Measurements from ENCODE around the gene SPDYE4.

The SPDYE4 gene

GRCh38 chr17:8708025-8708461 is 50.3 kb downstream of the SPDYE4 start:
- no peak for DNase-seq

DNA sequence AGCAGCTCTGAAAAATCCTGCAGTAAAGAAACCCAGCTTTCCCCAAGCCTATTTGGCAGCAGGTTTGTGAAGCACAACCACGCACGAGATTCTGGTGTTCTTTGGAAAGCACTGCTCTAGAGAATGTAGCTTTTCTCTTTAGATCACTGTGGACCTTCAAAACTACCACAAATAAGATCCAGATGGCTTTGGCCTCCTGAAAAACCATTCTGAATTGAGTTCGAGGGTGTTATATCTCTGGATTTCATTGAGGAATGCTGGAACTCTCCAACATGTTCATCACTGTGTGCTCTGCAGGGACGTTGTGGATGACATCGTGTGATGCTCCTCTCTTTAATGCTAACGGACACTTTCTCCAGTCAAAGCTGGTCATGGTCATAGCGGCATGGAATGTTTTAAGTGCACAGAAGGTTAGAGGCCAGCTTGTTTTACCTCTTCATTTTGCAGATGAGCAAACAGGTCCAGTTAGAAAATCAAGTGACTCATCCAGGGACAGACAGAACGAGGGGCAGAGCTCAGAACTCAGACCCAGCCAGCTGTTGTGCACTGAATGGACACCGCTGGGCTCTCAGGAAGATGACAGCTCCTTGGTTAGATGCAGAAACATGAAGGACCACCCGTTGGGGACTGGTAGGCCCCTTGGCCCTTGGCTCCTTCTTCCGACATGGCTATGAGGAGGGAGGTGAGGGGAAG is 50.9 kb downstream of the SPDYE4 start:
- no peak for DNase-seq

DNA sequence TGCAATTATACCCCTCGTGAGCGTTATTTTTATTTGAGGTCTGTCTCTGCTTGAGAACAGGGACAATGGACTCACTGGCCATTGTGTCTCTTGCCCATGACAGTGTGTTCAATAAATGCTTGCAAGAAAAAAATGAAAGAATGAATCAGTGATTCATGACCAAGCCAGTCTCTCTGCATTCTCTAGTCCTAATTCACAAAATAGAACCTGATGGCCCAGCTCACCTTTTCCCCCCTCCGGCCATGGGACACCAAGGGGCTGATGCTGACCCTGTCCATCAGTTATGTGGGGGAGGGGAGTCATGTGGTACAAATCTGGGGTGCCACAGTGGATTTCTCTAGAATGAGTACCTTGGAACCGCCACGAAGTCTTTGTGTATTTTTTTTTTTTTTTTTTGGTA is 51.9 kb downstream of the SPDYE4 start:
- DNase-seq: no peak

DNA sequence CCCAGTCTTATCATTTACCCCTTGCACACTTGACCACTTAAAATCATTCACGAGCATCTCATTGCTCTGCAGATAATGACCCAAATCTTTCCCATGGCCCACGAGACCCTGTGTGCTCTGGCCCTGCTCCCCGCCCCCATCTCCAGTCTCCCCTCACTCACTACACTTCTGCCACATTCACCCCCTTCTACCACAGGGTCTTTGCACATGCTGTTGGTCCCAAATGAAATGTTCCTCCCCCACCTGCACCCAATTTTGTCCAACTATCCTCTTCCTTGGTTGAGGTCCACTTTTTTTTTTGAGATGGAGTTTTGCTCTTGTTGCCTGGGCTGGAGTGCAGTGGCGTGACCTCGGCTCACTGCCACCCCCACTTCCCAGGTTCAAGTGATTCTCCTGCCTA is 52.9 kb downstream of the SPDYE4 start:
- DNase-seq: no peak

DNA sequence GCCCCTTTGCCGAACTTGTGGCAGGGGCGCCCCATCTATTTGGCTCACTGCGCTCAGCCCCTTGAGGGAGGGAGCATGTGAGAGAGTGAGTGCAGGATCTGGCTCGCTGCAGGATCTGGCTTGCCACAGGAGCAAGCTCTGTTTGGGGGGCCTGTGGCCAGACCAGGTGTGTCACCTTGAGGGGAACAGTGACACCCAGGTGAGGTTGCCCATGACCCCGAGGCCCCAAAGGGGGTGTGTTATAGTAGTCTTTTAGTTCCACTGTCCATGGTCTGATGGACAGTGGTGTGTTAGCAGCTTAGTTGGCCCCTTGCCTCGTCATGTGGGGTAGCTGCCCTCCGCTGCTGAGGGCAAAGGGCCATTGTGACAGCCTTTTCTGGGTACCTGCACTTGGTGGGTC is 55.3 kb downstream of the SPDYE4 start:
- no peak for DNase-seq

DNA sequence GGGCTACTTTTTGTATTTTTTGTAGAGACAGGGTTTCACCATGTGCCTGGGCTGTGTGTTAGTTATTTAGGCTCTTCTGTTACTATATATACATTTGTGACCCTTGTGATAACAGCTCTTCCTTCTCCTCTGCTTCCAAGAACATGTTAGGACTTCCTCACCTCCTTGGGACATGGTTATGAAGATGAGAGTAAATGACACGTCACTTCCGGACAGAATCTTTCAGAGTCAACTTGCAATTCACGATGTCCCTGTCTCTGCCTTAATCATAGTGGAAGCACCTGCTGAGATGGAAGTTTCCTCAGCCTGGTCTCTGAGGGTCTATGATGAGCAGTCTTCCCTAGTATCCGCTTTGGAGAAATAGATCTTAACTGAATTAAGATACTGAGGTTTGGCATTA is 56.6 kb downstream of the SPDYE4 start:
- no peak for DNase-seq

GRCh38 chr17:8701221-8701620 is 57.1 kb downstream of the SPDYE4 start:
- no peak for DNase-seq
